ENCODE measurements around the gene DDX4. TPM values are rescaled to one million over a fixed set of nuclear protein-coding genes. Genes with fewer than 3 reads are reported as not detected.

Gene DDX4
- total and polyA plus RNA-seq, 4 donors, result 0.03 TPM; not detected in 3

GRCh38 chr5:55856516-55857246, 118.8 kb downstream of the DDX4 start:
- no peaks in the 10 kb centered on the region for H3K27me3 ChIP-seq (ENCODE audit: control insufficient read depth in 3 of 3, insufficient read depth in 3 of 3, low read length in 2 of 3)
- no peak for ATAC-seq (ENCODE audit: insufficient read depth, low FRiP score)
- peaks cover 0 to 3% (median 0%) of the 10 kb centered on the region in 4 donors for H3K9me3 ChIP-seq (ENCODE audit: control insufficient read depth in 4 of 4, insufficient read depth in 3 of 4, low read length in 3 of 4)
- 42 to 61% methylated on average over 5 of the region's 5 CpGs for WGBS, 2 donors
- H3K27ac ChIP-seq (ENCODE audit: low read depth in 1 of 2, low read length in 1 of 2), result no peak overlapping the region
- H3K9ac ChIP-seq (ENCODE audit: insufficient read depth in 1 of 2, low read length in 2 of 2), result no peak overlapping the region
- peaks cover 0 to 6% (median 0%) of the 10 kb centered on the region in 5 donors for H3K4me1 ChIP-seq (ENCODE audit: control insufficient read depth in 5 of 5, insufficient read depth in 5 of 5, low read length in 5 of 5)
- no peak overlapping the region for H3K4me3 ChIP-seq
- TF ChIP-seq CTCF (IDR thresholded peaks at IDR 0.05; ENCODE audit: control extremely low read depth, extremely low read depth), result no peak
- DNase-seq, result no peak
- H3K36me3 ChIP-seq (ENCODE audit: control insufficient read depth in 4 of 4, insufficient read depth in 4 of 4, low read length in 4 of 4), result no peaks in the 10 kb centered on the region

- Histone ChIP-seq H3K9me3 (ENCODE audit: control insufficient read depth in 4 of 4, insufficient read depth in 3 of 4, low read length in 3 of 4) (peaks cover 0 to 3% (median 0%) of the 10 kb centered on the region in 4 donors), H3K27ac (ENCODE audit: low read depth in 1 of 2, low read length in 1 of 2) (no peak overlapping the region), H3K9ac (ENCODE audit: insufficient read depth in 1 of 2, low read length in 2 of 2) (no peak overlapping the region), H3K4me3 (no peak overlapping the region), H3K4me1 (ENCODE audit: control insufficient read depth in 5 of 5, insufficient read depth in 5 of 5, low read length in 5 of 5) (peaks cover 0 to 6% (median 0%) of the 10 kb centered on the region in 5 donors), H3K36me3 (ENCODE audit: control insufficient read depth in 4 of 4, insufficient read depth in 4 of 4, low read length in 4 of 4) (no peaks in the 10 kb centered on the region), H3K27me3 (ENCODE audit: control insufficient read depth in 3 of 3, insufficient read depth in 3 of 3, low read length in 2 of 3) (no peaks in the 10 kb centered on the region)
- ATAC-seq (ENCODE audit: insufficient read depth, low FRiP score) (no peak), DNase-seq (no peak)
- TF ChIP-seq CTCF (IDR thresholded peaks at IDR 0.05; ENCODE audit: control extremely low read depth, extremely low read depth), result no peak
- WGBS, 2 donors, result 89 to 94% methylated on average over 4 of the region's 4 CpGs
These were observed 119.4 kb downstream of the DDX4 start for GRCh38 chr5:55857247-55857640.

GRCh38 chr5:55858104-55858503, 120.2 kb downstream of the DDX4 start:
- ATAC-seq (ENCODE audit: insufficient read depth, low FRiP score) (no peak), DNase-seq (no peak)
- H3K27me3 ChIP-seq (ENCODE audit: control insufficient read depth in 3 of 3, insufficient read depth in 3 of 3, low read length in 2 of 3), result no peaks in the 10 kb centered on the region
- WGBS, 2 donors, result 95 to 96% methylated on average over 2 of the region's 2 CpGs
- H3K27ac ChIP-seq (ENCODE audit: low read depth in 1 of 2, low read length in 1 of 2), result no peak overlapping the region
- H3K4me3 ChIP-seq, result no peak overlapping the region
- H3K36me3 ChIP-seq (ENCODE audit: control insufficient read depth in 4 of 4, insufficient read depth in 4 of 4, low read length in 4 of 4), result no peaks in the 10 kb centered on the region
- no peak overlapping the region for H3K9ac ChIP-seq (ENCODE audit: insufficient read depth in 1 of 2, low read length in 2 of 2)
- H3K9me3 ChIP-seq (ENCODE audit: control insufficient read depth in 4 of 4, insufficient read depth in 3 of 4, low read length in 3 of 4), result peaks cover 0 to 3% (median 0%) of the 10 kb centered on the region in 4 donors
- TF ChIP-seq CTCF (IDR thresholded peaks at IDR 0.05; ENCODE audit: control extremely low read depth, extremely low read depth), result no peak
- peaks cover 0 to 6% (median 0%) of the 10 kb centered on the region in 5 donors for H3K4me1 ChIP-seq (ENCODE audit: control insufficient read depth in 5 of 5, insufficient read depth in 5 of 5, low read length in 5 of 5)
